Measurements from ENCODE around the gene ATP5PB. TPM values are rescaled to one million over a fixed set of nuclear protein-coding genes. Genes with fewer than 3 reads are reported as not detected.

ATP5PB gene
- total RNA-seq = 161 TPM
- long read RNA-seq, transcript ATP5PB-202 (7 exons, 3,156 nt) = major isoform, 368 of 405 reads
- long read RNA-seq, transcript ATP5PB-201 (6 exons, 1,040 nt) = minor isoform, 12 of 405 reads
- long read RNA-seq, partial matches to known transcripts = 9 of 405 reads
- long read RNA-seq, other reads (novel, unspliced or antisense) = 16 of 405 reads

DNA sequence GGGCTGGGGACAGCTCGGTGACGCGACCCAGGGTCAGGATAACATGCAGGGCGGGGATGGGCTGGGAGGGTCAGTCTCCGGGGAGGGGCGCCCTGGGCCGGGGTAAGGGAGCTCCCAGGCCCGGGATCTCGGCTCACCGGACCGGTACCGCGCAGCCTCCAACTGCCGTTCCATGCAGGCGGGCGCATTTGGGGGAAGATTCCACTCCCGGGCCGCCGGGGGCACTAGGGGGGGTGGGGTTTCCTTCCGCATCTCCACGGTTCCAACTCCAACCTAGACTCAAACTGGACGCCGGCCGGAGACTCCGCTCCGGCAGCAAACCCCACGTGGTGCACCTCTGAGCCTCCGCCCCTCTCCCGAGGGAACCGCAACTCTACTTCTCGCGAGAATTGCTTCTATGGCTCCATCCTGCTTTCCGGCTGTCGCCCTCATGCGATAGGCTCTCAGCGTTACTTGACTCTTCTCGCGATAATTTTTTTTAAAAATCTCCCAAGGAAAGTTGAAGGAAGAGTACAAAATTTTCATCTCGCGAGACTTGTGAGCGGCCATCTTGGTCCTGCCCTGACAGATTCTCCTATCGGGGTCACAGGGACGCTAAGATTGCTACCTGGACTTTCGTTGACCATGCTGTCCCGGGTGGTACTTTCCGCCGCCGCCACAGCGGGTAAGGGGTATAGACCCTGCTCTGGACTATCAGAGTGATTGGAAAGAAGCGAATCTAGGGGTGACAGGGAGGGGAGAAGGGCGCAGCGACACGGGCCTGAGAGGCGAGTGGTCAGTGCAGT is at the start of gene ATP5PB, which contains the start of gene WDR77:
TSS of gene ATP5PB (plus strand) at position 547 of the 785 bp plus-strand sequence. CDS start at position 625, 78 bp downstream.
TSS of gene WDR77 (minus strand) at position 339 of the 785 bp plus-strand sequence. CDS start at position 252, 87 bp downstream.
- peak; percentile 95 for DNase-seq (ENCODE audit: low spot score)

DNA sequence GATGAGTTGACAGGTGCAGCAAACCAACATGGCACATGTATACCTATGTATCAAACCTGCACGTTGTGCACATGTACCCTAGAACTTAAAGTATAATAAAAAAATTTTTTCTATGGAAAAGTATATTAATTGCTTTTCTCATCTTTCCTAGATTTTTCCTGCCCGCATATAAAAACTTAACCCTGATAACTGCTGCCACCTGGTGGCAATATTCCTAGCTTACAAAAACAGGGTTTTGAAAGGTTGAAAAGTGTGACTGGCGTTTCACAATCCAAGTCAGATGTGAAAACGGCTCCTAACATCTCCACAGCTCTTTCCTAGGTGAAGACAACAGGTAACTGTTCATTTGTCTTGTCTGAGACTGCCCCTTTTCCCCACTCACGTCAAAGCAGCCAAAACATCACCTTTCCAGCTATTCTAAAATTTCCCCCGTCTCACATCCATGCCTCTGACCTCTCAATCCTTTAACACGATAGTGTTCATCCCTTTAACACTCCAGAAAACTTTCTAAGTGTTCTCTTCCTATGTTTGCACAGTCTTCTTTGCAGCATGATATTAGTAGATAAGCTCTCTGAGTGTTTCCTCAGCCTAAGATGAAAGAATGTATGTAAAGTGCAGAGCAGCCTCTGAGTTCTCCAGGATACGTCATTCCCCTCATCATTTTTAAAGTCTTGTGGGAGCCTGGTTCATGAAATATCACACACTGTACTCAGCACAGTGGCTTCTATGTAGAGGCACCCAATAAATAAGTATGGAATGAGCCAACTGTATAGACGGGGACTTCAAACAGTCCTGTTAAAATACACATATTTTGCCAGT is 49.3 kb upstream of the ATP5PB start:
- no peak for DNase-seq (ENCODE audit: low spot score)

DNA sequence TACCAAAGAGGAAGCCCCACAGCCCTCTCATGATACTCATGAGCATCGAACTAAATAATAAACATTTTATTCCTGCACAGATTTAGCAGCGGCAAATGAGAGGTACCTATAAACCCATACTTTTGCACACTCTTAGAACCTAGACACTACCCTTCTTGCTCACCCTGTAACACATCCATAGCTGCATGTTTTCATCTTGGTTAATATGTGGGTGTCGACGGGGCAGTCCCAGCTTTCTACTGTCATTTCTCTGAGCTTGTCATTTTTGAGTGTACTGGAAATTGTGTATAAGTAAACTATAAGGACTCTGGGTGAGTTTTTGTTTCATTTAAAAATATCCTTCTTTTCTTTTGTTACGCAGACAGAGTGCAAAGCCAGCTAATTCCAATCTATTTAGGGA is 47.2 kb upstream of the ATP5PB start:
- no peak for DNase-seq (ENCODE audit: low spot score)

GRCh38 chr1:111404588-111404987 is 44.7 kb upstream of the ATP5PB start:
- no peak for DNase-seq (ENCODE audit: low spot score)

DNA sequence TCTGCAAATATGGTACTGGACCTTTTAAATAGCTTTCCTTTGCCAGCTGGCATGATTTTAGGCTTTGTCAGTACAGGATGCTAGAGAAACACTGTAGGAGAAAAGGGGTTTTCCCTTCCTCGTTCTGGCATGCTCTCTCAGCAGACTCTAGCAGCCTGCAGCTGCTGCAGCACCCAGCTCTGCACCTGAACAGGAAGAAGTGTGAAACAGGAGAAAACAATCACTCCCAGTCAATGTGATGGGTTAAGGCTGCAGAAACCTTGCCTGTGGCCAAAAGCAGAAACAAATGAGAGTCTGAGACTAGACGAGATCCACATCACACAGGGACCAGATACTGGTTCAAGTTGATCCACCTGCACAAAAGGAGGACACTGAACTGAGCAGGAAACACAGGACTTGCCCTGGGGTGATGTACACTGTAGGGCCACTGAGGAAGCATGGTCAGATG is 42.9 kb upstream of the ATP5PB start:
- no peak for DNase-seq (ENCODE audit: low spot score)

- no peak for DNase-seq (ENCODE audit: low spot score)
Measured at GRCh38 chr1:111407301-111407700, 42.0 kb upstream of the ATP5PB start.

DNA sequence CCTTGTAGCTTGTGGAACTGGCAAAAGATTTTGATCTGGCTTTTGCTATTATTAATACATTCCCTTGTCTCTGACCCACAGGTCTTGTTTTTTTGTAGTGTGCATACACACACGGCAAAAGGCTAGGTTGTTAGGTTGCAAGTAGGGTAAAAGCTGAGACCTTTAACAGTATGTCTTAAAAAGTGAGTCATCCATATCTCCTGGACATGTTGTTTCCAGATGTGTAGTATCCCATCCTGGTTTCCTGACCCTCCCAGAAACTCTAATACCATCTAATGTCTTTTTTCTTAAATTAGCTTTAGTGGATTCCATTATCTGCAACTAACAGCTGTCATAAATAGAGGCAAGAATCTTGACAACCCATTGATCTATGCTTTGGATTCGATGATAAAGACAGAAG is 36.4 kb upstream of the ATP5PB start:
- DNase-seq (ENCODE audit: low spot score) = no peak

DNA sequence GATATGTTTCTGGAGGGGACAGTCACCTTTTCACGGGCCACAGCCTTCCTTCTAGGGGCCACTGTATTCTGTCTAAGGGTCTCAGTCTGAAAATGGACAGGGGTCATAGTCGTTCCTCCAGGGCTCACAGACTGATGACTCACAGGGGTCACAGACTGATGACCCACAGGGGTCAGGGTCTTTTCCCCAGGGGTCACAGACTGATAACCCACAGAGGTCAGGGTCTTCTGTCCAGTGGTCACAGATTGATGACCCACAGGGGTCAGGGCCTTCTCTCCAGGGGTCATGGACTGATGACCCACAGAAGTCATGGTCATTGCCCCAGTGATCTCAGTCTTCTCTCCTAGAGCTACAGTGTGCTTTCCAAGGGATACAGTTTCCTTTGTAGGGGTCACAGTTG is 34.5 kb upstream of the ATP5PB start:
- no peak for DNase-seq (ENCODE audit: low spot score)

- no peak for DNase-seq (ENCODE audit: low spot score)
Measured at GRCh38 chr1:111415461-111415860, 33.8 kb upstream of the ATP5PB start.

DNA sequence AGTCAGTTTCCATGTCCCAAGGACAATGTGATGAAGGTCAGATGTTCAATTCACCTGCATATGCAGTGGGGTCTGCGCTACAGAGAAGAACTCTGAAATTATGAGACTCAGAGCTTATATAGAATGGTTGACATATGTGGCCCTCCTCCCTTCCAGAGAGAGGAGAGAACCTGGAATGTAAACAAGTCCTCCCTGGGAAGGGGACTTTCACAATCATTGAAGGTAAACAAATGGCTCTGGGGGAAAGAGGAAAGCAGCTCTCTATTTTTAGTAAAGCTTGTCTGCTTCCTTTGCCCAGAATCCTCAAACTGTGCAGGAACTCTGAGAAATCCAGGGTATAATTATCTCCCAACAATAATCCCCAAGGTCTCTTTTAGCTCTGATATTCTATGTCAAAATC is 31.5 kb upstream of the ATP5PB start:
- DNase-seq (ENCODE audit: low spot score) = no peak

DNA sequence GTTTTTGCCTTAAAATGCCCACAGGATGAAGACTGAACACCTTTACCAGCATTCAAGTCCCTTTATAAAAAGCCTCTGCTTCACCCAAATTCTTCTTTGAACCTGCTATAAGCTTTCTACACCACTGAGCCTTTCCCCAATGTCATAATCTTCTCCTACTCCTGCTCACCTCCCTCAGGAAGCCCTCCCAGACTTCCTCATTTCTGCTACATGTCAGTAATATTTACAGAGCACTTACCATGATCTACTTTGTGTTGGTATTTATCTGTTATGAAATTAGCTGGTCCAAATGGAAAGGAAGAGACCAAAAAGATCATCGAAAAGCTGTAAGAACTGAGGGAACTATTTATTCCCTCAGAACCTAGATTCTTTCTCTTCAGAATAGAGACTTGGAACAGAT is 30.2 kb upstream of the ATP5PB start:
- no peak for DNase-seq (ENCODE audit: low spot score)

DNA sequence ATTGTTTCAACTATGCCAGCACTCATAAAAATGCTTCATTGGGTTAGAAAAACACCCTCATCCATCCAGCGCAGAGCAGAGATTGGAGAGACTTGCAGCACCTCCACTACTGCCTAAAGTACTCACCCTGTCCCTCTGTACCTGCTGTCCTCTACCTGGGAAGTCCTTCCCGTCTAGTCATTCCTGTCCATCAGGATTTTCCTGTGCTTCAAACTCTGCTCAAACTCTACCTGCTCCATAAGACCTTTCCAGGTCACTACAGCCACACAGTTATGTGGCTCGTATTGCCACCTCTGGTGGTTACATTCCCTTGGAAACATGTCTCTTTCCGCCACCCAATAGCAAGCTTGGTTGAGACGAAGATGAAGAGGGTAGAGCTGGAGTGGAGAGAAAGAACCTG is 28.9 kb upstream of the ATP5PB start:
- no peak for DNase-seq (ENCODE audit: low spot score)

GRCh38 chr1:111422546-111423391 is 26.5 kb upstream of the ATP5PB start:
- no peak for DNase-seq (ENCODE audit: low spot score)

DNA sequence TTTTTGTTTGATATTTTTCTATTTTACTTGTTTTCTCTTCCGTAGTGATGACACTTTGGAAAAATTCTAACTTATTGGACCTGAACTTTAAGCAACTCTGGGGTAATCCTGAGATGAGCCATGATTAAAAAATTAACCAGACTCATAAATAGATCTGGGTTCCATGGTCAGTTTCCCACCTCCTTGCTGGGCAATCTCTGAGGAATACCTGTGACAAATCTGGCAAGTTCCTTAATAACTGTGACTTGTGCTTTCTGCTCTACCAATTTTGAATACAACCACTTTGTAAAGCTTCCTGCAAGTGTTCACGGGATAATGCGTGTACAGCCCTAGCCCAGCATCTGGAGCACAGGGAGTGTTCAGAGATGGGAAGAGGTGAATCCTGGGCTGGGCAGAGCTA is 25.0 kb upstream of the ATP5PB start:
- DNase-seq (ENCODE audit: low spot score) = no peak

GRCh38 chr1:111436726-111437125 is 12.5 kb upstream of the ATP5PB start:
- no peak for DNase-seq (ENCODE audit: low spot score)

DNA sequence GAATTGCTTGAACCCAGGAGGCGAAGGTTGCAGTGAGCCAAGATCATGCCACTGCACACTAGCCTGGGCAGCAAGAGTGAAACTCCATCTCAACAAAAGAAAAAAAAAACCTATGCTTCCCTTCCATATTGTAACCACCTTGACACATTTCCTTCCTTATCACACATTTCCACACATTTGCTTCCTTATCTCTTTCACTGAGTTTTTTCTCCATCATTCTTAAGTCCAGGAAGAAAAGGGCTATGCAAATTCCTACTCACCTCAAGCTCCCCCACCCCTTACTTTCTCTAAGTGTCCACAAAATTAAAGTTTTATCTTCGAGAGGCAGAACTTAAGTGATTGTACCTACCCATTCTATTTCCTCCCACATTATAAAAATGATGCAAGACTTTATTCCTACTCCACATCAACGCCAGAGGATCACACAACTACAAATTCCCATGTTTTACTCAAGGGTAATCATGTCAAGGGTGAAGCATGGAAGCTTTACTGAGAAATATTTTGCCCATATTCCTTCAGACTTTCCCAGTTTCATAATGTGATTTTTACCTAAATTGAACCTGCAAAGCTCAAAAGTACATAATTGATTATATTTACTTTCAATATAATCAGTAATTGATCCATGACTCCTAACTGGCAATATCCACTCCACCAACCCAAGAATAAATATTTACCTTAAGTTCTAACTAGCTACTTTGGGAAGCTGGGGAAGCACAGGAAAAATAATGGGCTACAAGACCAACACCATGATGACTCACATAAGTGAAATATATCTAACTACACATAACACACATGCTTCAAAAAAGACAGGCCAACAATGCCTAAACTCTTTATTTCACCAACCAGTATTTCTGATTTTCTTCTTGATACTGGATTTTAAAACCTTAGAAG is 9.6 kb upstream of the ATP5PB start:
- DNase-seq (ENCODE audit: low spot score) = no peak

DNA sequence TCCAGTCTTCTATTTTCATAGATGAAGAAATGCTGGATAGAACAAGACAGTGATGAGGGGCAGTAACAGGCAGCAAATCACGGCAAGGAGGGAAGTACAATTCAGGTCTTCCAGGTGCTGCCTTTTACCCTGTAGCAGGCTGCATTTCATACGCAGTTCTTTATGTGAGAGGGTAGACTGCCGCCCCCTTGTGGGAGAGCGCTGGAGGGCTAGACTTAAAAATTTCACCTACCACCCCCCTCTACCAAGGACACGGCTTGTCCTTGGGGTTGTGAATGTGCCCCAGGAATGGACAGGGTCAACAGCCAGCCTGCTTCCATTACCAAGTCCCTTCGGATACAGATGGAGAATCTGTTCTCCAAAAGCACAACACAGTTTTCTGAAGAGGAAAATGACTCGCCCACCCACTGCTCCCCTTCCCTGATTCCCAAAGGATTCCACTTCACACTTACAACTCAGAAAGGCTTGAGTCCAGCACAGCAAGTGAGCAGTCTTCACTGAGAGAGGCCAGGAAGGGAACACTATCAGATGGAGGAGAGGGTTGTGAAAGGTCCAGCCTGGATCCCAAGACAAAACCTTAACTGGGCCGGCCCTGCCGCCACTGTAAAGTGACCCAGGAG is 7.6 kb upstream of the ATP5PB start:
- DNase-seq (ENCODE audit: low spot score) = no peak

GRCh38 chr1:111442457-111442856 is 6.8 kb upstream of the ATP5PB start:
- DNase-seq (ENCODE audit: low spot score) = no peak

DNA sequence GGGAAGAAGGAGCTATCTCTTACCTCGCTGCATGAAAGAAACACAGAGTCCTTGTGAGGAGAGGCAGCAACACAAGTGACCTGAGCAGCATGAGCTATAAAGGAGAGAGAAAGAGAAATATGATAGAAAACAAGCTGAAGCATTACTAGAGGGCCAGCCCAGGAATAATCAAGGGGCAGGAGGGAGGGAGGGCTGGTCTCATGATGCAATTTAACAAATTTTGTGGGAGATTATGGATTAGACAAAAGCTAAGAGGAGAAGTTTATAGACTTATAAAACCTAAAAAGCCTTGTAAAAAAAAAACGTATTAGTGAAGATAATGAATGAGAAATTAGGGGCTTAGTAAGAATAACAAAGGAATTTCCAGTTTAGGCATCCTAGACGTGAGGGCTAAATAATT is 5.2 kb upstream of the ATP5PB start:
- no peak for DNase-seq (ENCODE audit: low spot score)

DNA sequence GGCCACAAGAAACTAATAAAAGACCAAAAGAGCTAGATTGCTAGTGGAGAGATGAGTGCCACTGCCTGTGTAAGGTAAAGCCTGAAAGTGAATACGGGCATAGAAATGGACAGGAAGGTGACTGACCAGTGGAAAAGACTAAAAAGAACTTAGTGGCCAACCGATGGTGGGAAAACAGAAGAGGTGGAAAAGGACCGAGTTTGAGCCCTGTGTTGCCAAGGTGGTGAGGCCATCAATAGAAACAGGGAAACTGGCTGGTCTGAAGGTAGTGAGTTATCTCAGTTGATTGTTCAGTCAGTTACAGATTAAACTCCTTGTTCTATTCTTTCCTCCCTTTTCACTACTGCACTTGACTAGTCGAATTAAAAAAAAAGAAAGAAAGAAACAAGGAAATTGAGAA is 2.7 kb upstream of the ATP5PB start:
- no peak for DNase-seq (ENCODE audit: low spot score)
